ENCODE data around the gene RSPH1.

DNA sequence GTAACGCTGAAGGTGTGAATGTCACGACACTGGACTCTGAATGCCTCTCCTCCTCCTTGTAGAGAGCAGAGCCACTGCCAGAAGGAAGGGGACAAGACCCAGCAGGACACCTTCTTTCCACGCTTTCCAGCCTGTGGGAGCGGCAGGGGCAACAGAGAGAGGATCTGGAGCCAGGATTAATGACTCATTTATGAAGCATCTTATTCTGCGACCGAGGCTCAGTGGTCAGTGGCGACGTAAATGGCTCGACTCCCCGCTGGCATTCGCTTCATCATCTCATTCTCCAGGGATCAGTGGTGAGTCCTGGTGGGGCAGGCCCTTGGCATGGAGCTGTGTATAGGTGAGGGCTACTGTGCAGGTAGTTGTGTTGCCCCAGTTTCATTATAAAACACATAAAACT is 22.2 kb upstream of the RSPH1 start:
- TF ChIP-seq YY1 (IDR thresholded peaks at IDR 0.05) (no peak), SP1 (IDR thresholded peaks at IDR 0.05) (no peak)
- TF ChIP-seq, protein P1, sequence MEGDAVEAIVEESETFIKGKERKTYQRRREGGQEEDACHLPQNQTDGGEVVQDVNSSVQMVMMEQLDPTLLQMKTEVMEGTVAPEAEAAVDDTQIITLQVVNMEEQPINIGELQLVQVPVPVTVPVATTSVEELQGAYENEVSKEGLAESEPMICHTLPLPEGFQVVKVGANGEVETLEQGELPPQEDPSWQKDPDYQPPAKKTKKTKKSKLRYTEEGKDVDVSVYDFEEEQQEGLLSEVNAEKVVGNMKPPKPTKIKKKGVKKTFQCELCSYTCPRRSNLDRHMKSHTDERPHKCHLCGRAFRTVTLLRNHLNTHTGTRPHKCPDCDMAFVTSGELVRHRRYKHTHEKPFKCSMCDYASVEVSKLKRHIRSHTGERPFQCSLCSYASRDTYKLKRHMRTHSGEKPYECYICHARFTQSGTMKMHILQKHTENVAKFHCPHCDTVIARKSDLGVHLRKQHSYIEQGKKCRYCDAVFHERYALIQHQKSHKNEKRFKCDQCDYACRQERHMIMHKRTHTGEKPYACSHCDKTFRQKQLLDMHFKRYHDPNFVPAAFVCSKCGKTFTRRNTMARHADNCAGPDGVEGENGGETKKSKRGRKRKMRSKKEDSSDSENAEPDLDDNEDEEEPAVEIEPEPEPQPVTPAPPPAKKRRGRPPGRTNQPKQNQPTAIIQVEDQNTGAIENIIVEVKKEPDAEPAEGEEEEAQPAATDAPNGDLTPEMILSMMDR (IDR thresholded peaks at IDR 0.05; ENCODE audit: low read depth, low read length, missing input control) = no peak
- TF ChIP-seq, protein P2, sequence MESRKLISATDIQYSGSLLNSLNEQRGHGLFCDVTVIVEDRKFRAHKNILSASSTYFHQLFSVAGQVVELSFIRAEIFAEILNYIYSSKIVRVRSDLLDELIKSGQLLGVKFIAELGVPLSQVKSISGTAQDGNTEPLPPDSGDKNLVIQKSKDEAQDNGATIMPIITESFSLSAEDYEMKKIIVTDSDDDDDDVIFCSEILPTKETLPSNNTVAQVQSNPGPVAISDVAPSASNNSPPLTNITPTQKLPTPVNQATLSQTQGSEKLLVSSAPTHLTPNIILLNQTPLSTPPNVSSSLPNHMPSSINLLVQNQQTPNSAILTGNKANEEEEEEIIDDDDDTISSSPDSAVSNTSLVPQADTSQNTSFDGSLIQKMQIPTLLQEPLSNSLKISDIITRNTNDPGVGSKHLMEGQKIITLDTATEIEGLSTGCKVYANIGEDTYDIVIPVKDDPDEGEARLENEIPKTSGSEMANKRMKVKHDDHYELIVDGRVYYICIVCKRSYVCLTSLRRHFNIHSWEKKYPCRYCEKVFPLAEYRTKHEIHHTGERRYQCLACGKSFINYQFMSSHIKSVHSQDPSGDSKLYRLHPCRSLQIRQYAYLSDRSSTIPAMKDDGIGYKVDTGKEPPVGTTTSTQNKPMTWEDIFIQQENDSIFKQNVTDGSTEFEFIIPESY (IDR thresholded peaks at IDR 0.05) = no peak
